Stomach (tissue), 4 donors: ENCODE results near the gene LOXHD1.

Experiments
- POLR2A ChIP-seq, 4 donors: fragments of 450-650 bp; IDR thresholded peaks; one replicate each; pipeline ENCODE4 v1.6.1; 2016; ENCODE audit warnings: antibody characterized with exemption in 4 of 4, control low read depth in 2 of 4, mild to moderate bottlenecking in 1 of 4, moderate library complexity in 1 of 4
- POLR2AphosphoS5 ChIP-seq, 3 donors: sonication (generic); formaldehyde crosslinking; IDR thresholded peaks; one replicate each; pipeline ENCODE4 v1.6.1; 2016; ENCODE audit warnings: antibody characterized with exemption in 3 of 3

DNA sequence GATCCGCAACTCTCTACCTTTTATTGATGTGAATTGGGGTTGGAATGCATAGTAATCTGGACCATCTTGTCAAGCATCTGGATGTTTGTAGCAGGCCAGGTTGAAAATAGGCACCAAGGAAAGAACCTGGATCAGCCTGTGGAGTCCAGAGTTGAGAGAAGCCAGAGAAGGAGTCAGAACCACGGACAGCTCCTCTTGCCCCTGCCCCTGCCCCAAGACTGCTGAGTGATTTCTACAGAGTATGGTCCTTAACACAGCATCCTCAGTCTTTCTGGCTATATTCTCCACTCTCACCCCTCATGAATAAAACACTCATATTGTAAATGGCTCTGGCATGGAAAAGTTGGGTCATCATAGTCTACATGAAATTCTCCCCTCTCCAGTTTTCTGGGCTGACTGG, 154.6 kb downstream of the LOXHD1 start:
- TF ChIP-seq POLR2A (IDR thresholded peaks at IDR 0.05) (no peak), POLR2AphosphoS5 (IDR thresholded peaks at IDR 0.05) (no peak)
